ENCODE data around the gene SLC4A1.

- TF ChIP-seq EZH2phosphoT487 (IDR thresholded peaks at IDR 0.05; ENCODE audit: low read depth, severe bottlenecking, unreplicated experiment) (no peak), EZH2 (IDR thresholded peaks at IDR 0.05; ENCODE audit: borderline replicate concordance) (no peak)
These were observed 60.6 kb downstream of the SLC4A1 start for GRCh38 chr17:44207319-44207718.
